GM20000 (cell line): ENCODE data around the gene ANKH.

ENCODE experiments used
- DNase-seq: peaks from one replicate; pipeline ENCODE4 v3.0.0; 2012; ENCODE audit warnings: low spot score
- TF ChIP-seq, protein P1 (sequence below): IDR thresholded peaks from 2 replicates; pipeline ENCODE4 v1.5.1; 2012; ENCODE audit warnings: mild to moderate bottlenecking, control low read depth; ENCODE audit errors: extremely low read depth, missing control alignments

ANKH gene

DNA sequence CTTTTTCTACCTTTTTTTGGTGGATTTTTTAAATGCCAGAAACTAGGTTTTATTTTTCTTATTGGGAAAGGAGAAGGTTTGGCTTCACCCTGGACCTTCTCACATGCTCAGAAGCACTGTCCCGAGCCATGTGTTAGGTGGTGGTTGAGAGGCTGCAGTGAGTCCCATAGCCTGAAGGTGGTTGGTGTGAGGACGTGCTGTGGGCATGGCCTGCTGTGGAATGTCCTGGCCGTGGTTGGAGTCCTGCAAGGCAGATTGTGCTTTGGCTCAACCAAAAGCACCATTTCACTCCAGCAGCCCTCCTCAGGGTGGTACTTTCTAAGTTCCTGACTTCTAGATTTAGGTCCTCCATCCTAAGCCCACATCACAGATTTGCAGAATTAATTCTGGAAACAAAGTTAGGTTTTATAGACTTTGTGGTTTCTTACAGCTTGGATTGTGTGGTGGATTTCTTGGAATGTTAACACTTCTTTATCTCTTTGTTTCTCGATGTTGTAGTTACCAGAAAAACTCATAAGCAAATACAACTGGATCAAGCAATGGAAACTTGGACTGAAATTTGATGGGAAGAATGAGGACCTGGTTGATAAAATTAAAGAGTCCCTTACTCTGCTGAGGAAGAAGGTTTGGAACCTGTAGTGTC, 184.4 kb downstream of the ANKH start:
- TF ChIP-seq, protein P1, sequence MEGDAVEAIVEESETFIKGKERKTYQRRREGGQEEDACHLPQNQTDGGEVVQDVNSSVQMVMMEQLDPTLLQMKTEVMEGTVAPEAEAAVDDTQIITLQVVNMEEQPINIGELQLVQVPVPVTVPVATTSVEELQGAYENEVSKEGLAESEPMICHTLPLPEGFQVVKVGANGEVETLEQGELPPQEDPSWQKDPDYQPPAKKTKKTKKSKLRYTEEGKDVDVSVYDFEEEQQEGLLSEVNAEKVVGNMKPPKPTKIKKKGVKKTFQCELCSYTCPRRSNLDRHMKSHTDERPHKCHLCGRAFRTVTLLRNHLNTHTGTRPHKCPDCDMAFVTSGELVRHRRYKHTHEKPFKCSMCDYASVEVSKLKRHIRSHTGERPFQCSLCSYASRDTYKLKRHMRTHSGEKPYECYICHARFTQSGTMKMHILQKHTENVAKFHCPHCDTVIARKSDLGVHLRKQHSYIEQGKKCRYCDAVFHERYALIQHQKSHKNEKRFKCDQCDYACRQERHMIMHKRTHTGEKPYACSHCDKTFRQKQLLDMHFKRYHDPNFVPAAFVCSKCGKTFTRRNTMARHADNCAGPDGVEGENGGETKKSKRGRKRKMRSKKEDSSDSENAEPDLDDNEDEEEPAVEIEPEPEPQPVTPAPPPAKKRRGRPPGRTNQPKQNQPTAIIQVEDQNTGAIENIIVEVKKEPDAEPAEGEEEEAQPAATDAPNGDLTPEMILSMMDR, result no peak
- DNase-seq, result no peak

GRCh38 chr5:14686517-14686916, 185.1 kb downstream of the ANKH start:
- TF ChIP-seq, protein P1, result no peak

DNA sequence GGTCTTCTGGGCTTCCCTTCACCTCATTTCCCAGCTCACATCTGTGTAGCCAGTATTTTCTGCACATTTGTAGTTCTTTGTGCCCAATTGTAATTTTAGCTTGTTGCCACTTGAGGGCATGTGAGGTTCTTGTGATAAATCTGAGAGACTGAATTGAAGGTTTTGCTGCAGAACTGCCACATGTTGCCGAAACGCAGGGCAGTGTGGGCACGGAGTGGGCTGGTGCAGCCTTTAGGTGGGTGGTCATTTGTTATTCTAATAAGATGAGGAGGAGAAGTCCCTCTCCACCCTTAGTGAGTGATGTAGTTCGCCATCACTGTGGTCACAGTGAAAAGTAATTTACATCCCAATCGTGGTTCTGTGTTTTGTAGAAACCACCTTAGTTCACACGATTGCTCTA, 185.8 kb downstream of the ANKH start:
- TF ChIP-seq, protein P1, result peak; percentile 53
- peak; percentile 55 for DNase-seq

More at GRCh38 chr5:14686517-14686916, 185.1 kb downstream of the ANKH start:
- DNase-seq, result no peak

DNA sequence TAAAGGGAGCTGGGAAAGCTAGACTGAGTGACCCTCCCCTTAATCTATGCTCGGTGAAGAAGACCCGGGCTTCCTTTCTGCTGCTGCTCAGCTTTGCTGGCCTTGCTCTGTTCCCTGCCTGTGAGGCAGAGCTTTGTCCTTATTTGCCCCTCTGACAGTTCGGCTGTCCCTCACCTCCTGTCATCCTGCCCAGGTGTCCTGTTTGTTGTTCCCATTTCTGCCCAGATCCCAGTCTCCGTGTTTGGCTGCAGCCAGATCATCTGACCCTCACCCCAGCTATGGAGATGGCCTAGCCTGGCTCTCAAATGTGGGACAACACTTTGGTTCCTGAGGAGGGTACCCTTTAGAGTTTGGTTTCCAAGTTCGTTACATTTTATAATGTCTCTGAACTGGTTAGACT, 186.8 kb downstream of the ANKH start:
- DNase-seq, result no peak
- TF ChIP-seq, protein P1, result no peak

DNA sequence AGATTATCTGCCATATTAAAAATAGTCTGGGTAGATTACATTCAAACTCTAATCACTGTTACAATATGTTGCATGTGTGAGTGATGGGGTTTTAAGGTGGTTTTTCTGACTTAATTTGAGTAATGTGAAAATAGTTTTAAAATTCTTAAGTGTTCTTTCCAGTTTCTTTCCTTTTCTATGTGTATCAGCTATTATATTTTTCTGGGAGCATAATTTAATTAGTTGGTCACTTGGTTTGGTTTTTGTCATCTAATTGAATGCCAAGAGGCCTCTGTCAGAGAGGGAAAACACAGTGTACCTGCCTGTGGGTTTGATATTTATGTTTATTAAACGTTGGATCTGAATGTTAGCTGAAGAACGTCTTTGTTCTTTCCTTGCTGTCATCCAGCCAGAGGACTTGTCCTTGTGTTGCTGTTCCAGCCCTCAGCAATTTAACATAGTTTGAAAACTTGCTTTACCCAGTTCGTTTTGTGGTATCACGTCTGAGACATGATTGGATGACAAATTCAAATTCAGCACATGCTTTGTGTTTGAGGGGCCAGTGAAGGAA, 187.6 kb downstream of the ANKH start:
- DNase-seq, result no peak
- TF ChIP-seq, protein P1, result no peak

DNA sequence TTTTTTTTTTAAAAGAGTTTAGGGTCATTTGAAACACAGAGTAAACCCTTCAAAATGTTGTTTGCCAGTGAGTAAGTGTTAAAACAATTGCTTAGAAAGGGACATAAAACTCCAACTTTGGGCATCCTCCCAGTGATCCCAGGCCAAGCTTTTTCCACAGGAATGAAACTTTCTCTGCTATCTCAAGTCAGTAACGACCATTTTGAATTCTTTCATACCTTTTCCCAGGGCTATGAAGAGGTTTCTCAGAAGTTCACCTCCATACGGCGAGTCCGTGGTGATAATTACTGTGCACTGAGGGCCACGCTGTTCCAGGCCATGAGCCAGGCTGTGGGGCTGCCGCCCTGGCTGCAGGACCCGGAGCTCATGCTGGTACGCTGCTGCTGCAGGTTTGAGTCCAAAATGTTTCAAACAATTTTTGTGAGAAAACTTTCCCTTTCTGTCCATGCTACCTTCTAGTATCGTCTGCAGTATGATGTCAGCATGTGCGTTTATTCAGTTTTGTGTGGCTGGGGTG, 190.3 kb downstream of the ANKH start:
- TF ChIP-seq, protein P1, result no peak
- DNase-seq, result no peak

DNA sequence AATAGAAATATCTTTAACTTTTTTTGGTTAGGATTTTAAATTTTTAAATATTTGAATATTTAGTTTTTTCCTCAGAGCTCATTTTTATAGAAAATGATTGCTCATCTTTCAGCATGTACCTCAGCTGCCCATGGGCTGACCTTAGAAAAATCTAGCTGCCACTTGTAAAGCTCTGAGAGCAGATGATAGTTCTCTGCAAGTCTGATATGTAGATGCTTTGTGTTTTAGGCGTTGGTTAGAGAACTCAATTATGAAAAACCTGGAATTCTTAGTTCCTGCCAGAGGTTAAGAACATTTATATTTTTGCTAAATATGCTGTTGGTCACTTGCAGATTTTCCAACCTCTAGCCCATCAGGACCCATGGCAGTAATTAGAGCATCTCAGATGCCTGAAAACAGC, 192.0 kb downstream of the ANKH start:
- TF ChIP-seq, protein P1, result no peak
- no peak for DNase-seq
